Activated T-cell treated with anti-CD3 and anti-CD28 coated beads, Interleukin-2, amount 50 U/mL, for 48 hours (primary cell): ENCODE data around the gene TSPAN31.

Experiments used
- DNase-seq, 2 experiments: peaks; one replicate each; pipeline ENCODE4 v3.0.0-alpha.2; 2020

TSPAN31 gene

DNA sequence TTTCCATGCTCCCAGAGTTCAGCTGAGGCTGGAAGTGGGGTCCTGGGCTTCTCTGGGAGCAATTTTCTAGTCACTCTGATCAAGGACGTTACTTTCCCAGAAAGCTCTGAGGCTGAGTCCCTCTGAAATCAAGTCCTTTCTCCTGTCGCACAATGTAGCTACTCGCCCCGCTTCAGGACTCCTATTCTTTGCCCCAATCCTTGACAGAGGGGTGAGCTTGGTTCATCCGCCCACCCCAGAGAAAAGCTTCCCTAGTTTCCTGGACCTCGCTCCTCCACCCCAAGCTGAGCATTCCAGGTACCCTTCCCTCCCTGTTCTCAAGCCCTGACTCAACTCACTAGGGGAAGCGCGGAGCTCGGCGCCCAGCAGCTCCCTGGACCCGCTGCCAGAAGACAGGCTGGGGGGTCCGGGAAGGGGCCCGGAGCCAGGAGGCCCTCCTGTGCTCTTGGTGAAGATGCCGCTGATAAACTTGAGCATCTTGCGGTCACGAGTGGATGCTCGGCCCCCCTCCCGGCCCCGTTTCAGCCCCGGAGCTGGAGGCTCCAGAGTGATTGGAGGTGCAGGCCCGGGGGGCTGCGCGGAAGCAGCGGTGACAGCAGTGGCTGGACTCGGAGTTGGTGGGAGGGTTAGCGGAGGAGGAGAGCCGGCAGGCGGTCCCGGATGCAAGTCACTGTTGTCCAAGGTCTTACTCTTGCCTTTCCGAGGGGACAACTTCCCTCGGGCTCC, 7.9 kb upstream of the TSPAN31 start:
- no peak for DNase-seq

DNA sequence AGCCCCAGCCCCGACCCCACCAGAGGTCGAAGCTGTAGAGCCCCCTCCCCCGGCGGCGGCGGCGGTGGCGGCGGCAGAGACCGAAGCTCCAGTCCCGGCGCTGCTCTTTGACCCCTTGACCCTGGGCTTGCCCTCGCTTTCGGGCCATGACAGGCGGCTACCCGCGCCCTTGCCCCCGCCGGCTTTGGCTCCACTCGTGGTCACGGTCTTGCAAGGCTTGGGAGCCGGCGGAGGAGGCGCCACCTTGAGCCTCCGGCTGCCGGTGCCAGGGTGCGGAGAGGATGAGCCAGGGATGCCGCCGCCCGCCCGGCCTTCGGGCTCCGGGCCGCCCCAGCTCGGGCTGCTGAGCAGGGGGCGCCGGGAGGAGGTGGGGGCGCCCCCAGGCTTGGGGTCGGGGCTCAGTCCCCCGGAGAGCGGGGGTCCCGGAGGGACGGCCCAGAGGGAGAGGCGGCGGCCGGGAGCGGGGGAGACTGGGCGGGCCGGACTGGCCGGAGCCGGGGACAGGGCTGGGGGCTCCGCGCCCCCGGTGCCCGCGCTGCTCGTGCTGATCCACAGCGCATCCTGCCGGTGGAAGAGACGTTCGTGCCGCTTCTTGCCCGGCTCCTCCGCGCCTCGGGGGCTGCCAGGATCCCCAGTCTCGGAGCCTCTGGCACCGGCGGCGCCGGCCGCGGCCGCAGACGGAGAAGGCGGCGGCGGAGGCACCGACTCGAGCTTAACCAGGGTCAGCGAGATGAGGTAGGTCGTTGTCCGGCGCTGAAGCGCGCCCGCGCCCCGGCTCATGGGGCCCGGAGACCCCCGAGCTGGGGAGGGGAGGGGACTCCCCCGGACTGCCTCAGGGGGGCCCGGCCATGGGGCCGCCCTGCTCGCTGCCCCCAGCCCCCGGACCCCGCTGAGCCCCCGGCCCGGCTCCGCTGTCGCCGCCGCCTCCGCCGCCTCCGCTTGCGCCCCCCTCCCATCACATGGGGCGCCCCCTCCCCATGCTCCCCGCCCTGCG, 7.1 kb upstream of the TSPAN31 start:
- no peak for DNase-seq

DNA sequence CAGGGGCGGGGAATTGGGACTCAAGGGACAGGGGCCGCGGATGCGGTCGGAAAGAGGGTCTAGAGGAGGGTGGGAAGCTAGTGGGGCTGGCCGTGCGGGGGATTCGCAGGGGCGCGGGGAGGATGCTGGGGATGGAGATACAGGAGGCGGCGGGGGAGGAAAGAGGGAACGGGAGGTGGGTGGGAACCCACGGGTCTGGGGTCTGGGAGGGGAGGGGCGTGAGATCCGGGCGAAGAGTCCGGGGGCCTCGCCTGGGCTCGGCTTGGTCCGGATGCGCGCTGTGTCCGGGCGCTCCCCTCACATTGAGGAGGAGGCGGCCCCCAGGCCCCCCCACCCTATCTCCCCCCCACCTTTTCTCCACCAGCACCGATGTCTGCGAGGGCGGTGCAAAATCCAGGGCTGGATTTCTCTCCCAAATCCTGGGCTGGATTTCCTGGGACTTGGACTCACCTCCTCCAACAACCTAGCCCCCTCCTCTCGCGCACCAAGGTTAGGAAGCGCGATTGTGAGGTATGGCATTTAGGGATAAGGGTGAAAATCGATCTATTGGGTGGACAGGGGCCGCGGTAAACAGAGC, 6.1 kb upstream of the TSPAN31 start, which contains the start of gene AGAP2:
TSS of gene AGAP2 (minus strand) at position 82 of the 577 bp plus-strand sequence. CDS start 496 bp downstream, outside the sequence.
- no peak for DNase-seq

DNA sequence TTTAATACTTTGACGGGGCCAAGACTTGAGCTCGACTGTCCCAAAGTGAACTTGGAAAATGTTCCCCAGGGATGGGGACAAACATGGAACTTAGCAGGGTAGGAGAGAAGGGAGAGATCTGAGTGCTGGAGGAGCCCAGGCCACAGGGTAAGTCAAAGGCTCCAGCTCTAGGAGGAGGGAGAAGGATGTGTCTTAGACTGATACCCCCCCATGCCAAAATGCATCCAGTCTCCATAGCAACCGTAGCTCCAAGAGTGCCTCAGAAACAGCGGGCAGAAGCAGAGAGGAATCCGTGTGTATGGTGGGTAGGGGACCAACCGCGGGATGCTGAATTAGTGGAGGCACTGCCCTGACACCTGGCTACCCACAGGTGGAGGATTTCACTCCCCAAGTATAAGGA, 5.5 kb upstream of the TSPAN31 start:
- DNase-seq, result no peak

DNA sequence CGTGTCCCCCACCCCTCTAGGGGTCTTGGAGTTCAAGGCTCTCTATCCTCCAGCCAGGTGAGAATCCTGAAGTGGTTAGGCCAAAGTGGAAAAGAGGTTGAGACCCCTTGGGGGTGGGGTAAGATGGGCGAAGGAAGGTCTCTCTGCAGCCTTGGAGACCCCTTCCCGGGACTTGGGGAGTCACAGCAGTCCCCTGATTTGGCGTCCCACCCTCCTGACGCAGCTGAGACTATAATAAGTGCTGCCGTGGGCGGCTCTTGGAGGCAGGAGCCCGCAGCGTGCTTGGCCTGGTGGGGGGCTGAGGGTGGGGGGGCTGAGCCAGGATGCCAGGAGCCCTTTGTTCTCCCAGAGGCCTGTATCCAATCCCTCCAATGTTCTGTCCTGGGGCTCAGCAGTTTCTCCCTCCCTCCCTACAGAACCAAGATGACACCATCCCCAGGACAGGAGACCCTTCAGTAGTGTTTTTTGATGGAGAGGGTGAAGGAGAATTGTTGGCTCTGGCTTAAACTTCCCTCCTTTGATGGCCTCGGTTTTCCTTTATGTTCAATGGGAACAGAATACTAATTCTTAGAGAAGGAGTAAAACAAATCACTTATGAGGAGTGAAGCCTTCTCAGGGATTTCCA, 4.8 kb upstream of the TSPAN31 start:
- no peak for DNase-seq

DNA sequence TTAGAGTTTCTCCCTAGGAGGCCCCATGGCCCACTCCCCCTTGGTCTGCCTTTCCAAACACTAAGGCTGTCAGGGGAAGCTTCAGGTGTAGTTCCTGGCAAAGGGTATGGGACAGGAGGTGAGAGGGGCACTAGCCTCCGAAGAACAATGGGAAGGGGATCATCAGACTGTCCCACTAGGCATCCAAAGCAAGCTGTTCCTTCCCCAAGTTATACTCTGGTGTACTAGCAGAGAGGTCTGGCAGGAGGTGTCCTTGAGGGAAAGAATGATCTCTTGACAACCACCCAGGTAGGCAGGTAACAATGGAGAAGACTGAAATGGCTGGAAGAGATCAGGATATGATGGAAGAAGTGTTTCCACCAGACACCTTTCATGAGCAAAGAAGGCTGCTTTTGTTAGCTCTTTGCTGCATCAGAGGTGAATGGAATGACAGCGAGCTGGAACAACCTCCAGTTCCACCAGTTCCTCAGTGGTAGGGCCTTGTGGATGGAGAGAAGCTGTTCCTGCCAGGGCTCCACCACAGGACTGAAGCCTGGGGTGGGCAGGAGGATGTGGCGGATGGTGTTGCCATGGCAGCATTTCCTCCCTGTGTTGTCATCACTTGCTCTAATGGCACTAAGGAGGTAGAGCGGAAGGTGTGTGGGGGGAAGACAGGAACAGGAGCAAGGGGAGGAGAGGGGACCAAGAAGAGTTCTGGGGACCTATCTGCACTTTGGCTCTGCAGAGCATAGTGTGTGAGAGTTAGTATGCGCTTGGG, 4.0 kb upstream of the TSPAN31 start:
- DNase-seq, result peak; percentile 76 to 81

DNA sequence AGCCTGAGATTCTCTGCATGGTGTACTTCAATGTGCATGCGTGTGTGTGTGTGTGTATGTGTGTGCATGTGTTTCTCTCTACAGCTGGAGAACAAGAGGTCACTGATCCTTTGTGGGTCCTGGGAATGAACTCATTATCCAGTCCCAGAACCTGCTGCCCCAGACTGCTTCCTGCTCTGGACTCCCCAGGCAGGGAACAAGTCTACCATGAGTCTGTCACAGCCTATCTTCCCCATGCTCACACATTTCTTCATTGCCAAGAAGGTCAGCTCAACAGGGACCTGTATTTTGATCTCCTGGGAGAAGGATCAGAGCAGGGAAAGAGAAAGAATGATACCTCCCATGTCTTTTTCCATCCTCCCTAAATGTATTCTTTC, 3.4 kb upstream of the TSPAN31 start:
- no peak for DNase-seq

DNA sequence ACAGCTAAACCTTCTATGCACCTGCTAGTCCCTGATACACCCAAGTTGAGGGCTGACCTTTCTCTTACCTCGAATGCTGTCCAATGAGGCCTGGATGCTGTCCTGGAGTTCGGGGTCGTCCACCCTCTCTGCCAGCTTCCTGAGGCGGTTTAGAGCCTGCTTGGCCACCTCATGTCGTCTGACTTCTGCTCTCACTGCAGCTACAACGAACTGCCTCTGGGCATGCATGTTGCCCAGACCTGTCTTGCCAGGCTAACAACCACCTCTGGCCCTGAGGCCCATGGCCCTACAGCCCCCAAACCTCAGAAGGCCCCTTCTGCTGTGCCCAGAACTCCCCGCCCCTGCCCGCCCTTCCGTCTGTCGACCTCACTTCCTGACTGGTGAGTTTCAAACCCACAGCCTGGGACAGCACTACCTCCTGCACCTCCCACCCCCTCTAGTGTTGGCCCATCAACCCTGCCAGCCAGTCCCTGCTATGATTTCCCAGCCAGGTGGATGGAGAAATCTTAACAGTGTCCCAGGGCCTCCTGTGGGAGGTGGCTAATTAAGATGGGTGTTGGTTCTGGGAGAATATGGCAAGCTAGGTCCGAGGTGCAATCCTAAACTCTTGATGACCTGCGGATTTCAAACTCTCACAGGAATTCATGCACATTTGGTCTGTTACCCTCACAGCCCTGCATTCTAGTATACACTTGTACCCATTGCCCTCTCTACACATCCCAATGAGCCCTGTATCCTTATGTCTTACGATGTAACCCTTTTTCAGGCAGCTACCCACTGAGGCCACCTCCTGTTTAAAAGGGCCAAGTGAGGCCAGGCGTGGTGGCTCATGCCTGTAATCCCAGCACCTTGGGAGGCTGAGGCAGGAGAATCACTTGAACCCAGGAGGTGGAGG, 2.7 kb upstream of the TSPAN31 start:
- peak; percentile 81 to 85 for DNase-seq

DNA sequence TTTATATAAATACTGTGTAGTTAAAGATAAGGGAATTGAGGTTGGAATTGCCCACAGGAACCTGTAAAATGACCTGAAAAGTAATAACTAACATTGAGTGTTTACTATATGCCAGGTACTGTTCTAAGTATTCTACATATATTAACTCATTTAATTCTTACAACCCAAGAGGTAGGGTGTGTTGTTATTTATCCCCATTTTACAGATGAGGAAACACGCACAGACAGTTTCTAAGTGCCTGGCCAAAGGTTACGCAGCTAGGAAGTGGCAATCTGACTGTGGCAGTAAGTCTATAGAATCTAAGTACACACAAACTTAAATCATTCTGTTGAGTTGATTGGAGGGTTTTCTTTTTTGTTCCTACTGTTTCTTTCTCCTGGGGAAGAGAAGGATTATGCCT, 1.1 kb upstream of the TSPAN31 start:
- no peak for DNase-seq

DNA sequence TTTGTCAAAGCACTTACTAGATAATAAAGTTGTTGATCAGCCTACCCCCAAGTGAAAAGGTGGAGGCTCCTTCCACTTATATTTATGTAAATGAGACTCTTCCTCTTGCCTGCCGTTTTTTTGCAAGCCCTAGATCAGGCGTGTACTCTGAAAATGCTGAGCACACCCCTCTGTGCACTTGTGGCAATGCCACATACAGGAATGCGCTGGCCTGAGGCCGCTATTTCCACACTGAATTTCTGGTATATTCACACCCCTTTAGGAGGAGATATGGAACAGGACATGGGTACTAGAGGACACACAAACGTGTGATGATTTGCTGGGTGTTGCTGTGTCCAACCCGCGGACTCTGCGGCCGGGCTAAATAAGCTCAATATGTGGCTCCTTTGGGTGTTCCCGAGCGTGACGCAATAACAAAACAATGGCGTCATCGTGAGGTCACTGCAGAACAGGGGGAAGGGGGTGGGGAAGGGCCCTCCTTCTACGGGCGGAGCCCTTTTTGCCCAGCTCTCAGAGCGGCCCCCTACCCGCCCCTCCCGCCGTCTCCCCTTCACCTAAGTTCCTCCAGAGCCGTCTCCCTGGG, 554 bp upstream of the TSPAN31 start:
- peak; percentile 88 for DNase-seq

DNA sequence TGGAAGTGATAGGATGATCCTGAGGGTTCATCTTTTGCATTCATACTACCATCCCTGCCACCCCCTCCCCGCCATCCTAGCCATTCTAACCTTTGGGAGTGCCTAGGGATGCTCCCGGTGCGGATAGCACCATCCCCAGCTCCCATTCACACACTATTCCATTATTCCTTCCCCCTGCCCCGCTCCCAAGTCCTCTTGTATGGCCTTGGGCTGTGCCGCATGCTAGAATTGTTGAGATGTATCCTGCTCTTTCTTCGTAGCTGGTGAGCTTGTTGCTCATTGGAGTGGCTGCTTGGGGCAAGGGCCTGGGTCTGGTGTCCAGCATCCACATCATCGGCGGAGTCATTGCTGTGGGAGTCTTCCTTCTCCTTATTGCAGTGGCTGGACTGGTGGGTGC, 644 bp downstream of the TSPAN31 start:
- DNase-seq, result peak; percentile 41 to 43

DNA sequence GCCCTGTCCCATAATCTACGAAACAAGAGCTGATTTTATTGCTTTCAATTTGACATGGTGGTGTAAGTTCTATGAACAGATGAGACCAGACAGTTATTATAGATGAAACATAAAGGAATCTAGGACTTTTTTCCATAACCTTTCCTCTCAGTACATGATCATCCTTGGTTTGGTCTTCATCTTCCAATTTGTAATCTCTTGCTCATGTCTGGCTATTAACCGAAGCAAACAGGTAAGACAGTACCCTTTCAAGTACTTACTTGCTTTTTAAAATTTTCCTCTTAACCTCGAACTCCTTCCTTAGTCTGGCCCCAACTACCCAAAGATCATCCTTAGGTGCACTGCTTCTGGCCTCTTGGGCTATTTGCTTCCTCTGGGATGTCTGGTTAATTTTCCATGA, 1.2 kb downstream of the TSPAN31 start:
- no peak for DNase-seq

DNA sequence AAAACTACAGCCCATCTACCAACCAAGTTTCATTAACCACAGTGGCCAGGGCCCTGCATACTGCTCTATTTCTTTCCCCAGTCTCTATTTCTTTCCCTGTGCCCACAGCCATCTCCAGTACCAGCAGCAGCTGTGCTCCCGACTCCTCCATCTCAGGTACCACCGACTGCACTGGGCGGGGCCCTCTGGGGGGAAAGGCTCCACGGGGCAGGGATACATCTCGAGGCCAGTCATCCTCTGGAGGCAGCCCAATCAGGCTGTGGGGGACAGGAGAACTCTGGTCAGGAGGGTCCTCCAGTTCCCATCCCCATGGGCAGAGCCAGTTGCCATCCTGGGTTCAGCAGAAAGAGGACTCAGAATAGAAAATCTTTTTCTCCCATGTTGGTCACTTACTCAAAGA, 4.2 kb downstream of the TSPAN31 start:
- DNase-seq, result no peak

DNA sequence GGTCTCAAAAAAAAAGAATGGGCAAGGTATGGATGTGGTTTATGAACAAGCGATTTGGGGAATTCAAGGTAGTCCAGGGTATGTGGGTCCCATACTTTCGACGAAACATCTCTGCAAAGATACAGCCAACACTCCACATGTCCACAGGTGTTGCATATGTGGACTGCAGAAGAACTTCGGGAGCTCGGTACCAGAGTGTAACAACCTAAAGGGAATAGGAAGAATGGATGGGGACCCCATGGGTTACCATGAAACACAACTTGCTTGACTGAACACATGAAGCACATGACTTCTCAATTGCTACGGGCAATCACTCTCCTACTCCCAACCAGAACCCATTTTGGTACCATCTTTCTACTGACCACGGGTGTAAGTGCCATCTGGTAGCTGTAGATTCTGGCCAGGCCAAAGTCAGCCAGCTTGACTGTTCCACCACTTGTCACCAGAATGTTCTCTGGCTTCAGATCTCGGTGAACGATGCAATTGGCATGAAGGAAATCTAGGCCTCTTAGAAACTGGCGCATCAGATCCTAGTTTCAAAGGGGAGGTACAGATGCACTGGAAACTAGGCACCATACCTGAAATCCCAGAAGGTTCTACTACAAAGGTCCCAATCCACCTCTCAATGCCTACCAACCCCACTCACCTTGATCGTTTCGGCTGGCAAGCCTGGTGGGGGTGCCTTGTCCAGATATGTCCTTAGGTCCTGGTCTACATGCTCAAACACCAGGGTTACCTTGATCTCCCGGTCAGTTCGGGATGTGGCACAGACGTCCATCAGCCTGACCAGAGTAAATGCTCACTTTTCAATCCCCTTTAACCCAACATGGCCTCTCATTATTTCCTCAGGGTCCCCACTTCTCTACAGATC, 6.0 kb downstream of the TSPAN31 start:
- DNase-seq, result no peak

DNA sequence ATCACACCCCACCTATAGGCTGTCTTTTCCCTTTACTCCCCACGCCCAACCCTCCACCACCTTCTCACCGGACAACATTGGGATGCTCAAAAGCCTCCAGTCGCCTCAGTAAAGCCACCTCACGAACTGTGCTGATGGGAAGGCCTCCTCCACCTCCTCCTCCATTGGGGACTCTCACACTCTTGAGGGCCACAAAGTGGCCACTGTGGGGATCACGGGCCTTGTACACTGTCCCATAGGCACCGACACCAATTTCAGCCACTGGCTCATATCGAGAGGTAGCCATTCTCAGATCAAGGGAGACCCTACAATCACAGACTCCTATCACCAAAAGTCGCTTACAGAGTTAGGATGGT, 6.6 kb downstream of the TSPAN31 start:
- no peak for DNase-seq

DNA sequence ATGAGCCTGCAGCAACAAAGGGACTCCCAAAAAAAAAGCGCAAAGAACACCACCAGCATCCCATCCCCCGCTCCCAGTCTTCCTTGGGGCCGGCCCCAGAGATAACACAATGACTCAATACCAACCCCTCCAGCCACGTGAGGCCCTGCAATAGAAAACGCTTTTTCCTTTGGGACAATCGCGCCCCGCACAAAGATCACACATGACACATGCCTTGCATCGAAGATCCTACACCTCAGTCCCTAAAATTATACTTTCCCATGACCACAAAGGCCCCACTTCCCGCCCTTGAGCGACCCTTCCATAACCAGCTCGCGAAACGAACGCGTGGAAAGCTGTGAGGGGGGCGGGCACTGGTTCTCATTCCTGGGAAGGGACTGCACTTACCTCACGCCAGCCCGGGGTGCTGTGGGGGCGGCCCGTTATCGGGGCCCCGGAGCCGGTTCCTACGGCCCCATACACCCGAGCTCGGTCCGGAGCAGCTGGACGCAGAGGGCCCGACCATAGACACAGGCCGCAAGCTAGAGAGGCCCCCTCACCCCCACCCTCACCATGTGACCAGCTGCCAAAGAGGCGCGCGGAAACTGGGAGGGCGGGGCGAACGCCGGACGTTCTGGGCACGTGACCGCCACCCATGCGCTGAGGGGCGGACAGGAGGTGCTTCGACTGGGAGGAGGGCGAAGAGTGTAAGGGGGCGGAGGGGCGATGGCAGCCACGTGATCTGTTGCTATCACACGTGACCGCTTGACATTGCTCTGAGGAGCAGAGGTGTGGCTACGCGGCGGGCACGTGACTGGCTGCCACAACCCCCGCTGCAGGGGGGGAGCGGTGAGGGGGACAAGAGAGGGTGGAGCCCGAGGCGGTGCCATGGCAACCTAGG, 7.2 kb downstream of the TSPAN31 start, which contains the start of gene CDK4:
TSS of gene CDK4 (minus strand) at position 523 of the 880 bp plus-strand sequence. CDS start 593 bp downstream, outside the sequence.
- DNase-seq, result peak; percentile 97 to 98

DNA sequence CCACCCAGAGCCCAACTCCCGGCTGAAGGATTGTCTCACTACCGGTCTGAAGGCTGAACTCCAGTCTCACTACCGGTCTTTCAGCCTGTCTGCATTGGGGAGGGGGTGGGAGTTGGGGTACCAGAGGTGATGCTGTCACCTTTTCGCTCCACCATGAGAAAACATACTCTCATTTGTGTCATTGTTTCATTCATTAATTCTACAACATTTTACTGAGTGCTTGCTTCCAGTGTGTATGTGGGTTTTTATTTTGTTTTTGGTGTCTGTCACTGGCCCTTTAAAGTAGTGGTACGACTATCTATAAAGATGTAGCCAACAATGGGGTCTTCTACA, 7.8 kb downstream of the TSPAN31 start:
- DNase-seq, result no peak

DNA sequence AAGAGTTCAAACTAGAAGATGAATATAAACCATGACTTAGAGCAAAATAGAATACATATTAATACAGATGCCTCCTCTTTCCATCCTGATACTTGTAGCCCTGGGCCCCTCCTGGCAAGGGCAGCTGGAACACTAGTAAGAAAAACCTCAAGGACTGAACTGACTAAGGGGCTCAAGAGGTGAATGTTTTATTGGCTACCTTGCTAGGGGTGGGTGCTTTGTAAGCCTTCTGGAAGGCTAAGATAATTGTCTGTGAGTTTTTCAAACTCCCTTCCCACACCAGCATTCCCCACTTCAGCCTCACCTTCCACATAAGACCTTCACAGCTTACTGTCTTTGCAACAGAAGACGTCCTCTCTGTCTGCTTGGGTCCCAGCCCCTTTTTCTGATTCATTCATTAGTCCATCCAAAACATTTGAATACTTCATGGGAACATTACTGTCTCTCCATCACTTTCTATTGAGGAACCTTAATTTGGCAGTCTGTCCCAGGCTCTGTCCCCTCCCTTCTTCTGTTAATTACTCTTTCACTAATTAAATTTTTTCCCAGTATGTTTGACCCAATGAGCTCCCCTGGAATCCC, 9.0 kb downstream of the TSPAN31 start:
- no peak for DNase-seq
